Right renal pelvis (tissue), 4 donors: ENCODE results near the gene TMEM258. TPM values are rescaled to one million over a fixed set of nuclear protein-coding genes. Genes with fewer than 3 reads are reported as not detected.

Experiments
- DNase-seq, 4 donors: peaks; one replicate each; pipeline ENCODE4 v3.0.0-alpha.2; 2013; ENCODE audit warnings: low read depth in 4 of 4, low spot score in 3 of 4, missing footprints in 1 of 4
- polyA plus RNA-seq, 4 donors: library from polyadenylated mRNA; unstranded; fragments of 120-200 nt; gene quantifications; one replicate each; pipeline ENCODE4 v1.2.1, GENCODE V29; 2013; ENCODE audit not compliant: insufficient read length in 4 of 4

Gene TMEM258
- polyA plus RNA-seq, 4 donors, result 153 to 199 (median 169) TPM

GRCh38 chr11:61762223-61762615 is 30.2 kb downstream of the TMEM258 start:
- DNase-seq, result no peak

GRCh38 chr11:61761440-61762222 is 30.8 kb downstream of the TMEM258 start:
- no peak for DNase-seq

GRCh38 chr11:61760946-61761345 is 31.5 kb downstream of the TMEM258 start:
- DNase-seq, result no peak

DNA sequence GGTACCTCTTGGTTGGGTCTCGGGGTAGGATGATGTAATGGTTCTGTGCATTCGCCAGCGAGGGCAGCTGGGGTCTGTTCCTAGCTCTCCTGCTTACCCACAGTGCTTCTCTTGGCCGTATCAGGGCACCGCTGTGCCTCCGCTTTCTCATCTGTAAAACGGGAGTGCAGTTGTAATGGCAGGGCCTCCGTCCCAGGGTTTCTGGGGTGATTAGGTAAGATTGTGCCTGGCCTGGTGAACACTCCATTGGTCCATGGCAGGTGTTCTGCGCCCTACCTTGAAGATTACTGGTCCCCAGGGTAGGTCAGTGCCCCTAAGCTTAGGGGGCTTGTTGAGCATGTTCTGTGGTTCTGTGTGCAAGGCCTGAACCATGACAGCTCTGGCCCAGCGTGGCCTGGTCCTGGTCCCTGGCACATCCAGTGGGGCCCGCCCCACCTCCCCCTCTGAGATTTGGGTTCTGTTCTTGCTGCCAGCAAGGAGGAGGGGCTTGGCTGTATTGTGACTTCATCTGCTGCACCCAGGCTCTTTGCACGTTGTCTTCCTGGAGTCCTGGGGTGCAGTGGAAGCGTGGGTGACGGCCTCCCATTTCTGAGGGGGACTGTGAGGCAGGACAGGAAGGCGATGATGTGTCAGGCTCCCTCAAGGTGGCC is 35.1 kb downstream of the TMEM258 start:
- no peak for DNase-seq

GRCh38 chr11:61756452-61757212 is 35.8 kb downstream of the TMEM258 start:
- no peak for DNase-seq

GRCh38 chr11:61756147-61756451 is 36.3 kb downstream of the TMEM258 start:
- no peak for DNase-seq

- no peak for DNase-seq
Measured at GRCh38 chr11:61754534-61755482, 37.6 kb downstream of the TMEM258 start.

- no peak for DNase-seq
Measured at GRCh38 chr11:61753672-61754071, 38.7 kb downstream of the TMEM258 start.

- DNase-seq, result no peak
Measured at GRCh38 chr11:61752925-61753521, 39.4 kb downstream of the TMEM258 start.

GRCh38 chr11:61752117-61752924 is 40.1 kb downstream of the TMEM258 start, which contains the start of gene MYRF:
Gene MYRF, plus strand, starts transcription at chr11:61752636. Its CDS starts 109 bp downstream, at chr11:61752745.
- DNase-seq, result no peak

GRCh38 chr11:61751384-61751783 is 41.0 kb downstream of the TMEM258 start:
- DNase-seq, result no peak

DNA sequence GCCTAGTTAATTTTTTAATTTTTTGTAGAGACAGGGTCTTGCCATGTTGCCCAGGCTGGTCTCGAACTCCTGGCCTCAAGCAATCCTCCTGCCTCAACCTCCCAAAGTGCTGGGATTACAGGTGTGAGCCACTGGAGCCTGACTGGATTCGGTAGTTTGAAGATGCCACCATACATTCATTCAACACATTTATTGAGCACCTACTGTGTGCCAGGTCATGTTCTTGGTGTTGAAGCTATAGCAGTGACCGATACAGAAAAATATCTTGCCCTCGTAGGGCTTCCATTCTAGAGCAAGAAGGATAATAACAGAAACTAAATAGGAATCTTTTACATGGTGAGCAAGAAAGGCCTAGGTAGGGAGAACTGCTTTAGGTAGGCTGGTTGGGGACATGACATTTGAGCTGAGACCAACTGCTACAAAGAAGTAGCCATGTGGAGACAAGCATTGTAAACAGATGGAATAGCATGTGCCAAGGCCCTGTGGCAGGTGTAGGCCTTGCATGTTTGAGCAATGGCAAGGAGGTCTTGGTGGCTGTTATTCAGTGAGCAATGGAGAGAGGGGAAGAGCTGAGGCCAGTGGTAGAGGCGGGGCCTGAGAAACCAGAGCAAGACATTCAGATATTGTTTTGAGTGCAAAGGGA is 41.6 kb downstream of the TMEM258 start:
- DNase-seq, result no peak

DNA sequence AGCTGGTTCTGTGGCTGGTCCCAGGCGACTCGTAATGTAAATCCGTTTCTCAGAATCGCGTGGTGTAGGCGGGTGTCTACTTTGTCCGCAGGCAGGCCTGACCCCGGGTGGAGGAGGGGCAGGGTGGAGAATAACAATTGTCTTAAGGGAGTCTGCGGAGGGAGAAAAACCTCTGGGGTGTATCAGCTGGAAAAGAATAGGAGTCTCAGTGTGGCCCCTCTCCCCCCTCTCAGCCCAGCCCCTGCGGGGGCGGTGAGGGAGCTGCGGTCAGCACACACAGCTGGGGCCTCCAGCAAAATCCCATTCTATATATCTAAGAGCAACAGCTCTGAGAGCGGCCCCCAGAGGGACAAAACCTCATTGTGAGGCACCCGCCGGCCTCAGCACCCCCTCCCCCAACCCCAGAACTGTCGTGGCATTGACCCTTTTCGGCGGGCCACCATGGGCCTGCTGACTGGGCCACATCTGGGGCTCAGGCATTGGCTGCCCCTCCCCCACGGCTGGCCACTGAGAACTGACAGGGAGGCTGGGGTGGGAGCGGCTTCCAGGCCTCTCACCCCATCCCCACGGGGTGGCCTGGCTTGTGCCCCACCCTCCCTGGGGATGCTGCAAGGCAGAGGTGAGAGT is 42.7 kb downstream of the TMEM258 start:
- peak in 1 of 4 donors; percentile 46 for DNase-seq

GRCh38 chr11:61747967-61748285 is 44.5 kb downstream of the TMEM258 start:
- no peak for DNase-seq

DNA sequence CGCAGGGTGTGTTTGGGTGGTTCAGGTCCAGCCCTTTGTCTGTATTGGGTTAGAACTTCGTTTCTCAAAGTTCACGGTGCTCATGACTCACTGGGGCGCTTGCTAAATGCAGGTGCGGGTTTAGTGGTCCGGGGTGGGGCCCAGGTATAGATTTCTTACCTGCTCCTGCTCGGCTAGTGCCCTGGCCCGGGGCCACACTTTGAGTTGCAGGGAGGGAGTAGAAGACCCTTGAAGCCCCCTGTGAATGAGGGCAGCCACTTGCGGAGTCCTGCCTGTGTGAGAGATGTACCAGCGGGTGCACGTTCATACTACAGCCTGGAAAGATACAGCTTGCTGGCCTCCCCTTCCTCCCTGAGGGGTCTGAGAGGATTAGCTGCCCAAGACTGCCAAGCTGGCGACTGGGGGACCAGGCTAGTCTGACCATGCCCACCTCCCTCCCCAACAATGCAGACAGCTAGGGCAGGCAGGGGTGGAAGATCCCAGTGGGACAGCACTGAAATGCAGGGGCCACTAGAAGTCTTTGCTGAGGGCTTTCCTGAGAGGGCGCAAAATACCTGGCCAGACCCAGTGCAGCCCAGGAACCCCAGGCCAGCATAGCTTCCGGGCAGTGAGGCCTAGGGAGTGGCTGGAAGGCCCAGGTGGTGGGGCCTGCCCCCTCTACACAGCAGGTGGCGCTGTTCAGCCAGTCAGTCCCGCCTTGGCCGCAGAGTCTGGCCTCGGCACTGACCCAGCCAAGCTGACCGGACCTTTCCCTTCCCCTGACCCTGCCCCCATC is 45.0 kb downstream of the TMEM258 start:
- DNase-seq, result no peak

DNA sequence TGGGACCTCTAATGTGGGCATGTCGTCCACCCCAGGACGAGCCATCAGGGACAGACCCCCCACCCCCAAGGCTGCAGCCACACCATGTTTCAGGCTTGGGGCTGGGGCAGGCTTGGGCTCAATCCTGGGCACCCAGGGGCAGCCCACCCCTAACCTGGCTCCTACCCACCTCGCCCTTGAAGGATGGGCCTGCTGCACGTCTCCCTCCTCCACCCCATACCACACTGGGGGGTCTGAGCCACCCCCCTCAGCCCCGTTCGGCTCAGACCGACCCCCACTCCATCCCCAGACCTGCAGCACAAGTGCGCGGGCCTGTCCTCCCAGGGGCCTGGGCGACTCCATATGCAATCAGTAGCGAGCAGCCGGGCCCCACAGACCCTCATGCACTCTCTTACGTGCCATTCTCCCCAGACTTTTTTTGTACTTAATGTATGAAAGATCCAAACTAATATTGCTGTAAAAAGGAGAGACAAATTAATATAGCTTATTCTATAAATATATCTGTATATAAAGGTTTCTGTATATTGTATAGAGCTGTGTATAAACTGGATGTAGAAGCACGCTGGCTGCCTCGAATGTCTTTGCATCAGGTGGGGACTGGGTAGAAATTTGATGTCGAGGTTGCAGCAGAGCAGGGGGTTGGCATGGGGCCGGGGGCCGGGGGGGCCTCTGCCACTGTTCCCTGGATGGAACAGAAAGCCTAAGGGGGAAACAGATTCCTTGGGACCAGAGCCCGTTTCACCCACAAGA is 45.8 kb downstream of the TMEM258 start:
- no peak for DNase-seq
